Suprapubic skin (tissue), 4 donors: ENCODE data around the gene CENPM. TPM values are rescaled to one million over a fixed set of nuclear protein-coding genes. Genes with fewer than 3 reads are reported as not detected.

Source experiments
- DNase-seq, 2 donors: peaks; one replicate each; pipeline ENCODE4 v3.0.0-alpha.2; 2019; ENCODE audit warnings: low spot score in 2 of 2
- H3K27ac ChIP-seq: fragments of 200-600 bp; sonication (generic); one replicate; pipeline ENCODE4 v1.5.1; 2019
- H3K27me3 ChIP-seq: fragments of 200-600 bp; sonication (generic); one replicate; pipeline ENCODE4 v1.5.1; 2019
- H3K36me3 ChIP-seq: fragments of 200-600 bp; sonication (generic); one replicate; pipeline ENCODE4 v1.5.1; 2019
- H3K4me1 ChIP-seq: fragments of 200-600 bp; sonication (generic); one replicate; pipeline ENCODE4 v1.5.1; 2019
- H3K4me3 ChIP-seq: fragments of 200-600 bp; sonication (generic); one replicate; pipeline ENCODE4 v1.5.1; 2019; ENCODE audit warnings: mild to moderate bottlenecking
- H3K9me3 ChIP-seq: fragments of 200-600 bp; sonication (generic); one replicate; pipeline ENCODE4 v1.5.1; 2019
- CTCF ChIP-seq, 2 donors: fragments of 200-600 bp in 1 of 2; fragments of 450-650 bp in 1 of 2; sonication (generic) in 1 of 2; IDR thresholded peaks; one replicate each; pipeline ENCODE4 v1.5.1; 2016 to 2019; ENCODE audit warnings: antibody characterized with exemption in 2 of 2, mild to moderate bottlenecking in 1 of 2, moderate library complexity in 1 of 2
- EP300 ChIP-seq: sonication (generic); formaldehyde crosslinking; IDR thresholded peaks from one replicate; pipeline ENCODE4 v1.6.1; 2017; ENCODE audit warnings: antibody characterized with exemption
- POLR2A ChIP-seq, 2 donors: fragments of 450-650 bp; IDR thresholded peaks; one replicate each; pipeline ENCODE4 v1.6.1; 2017; ENCODE audit warnings: antibody characterized with exemption in 2 of 2, mild to moderate bottlenecking in 2 of 2, moderate library complexity in 2 of 2
- POLR2AphosphoS5 ChIP-seq, 3 donors: sonication (generic); formaldehyde crosslinking; IDR thresholded peaks; one replicate each; pipeline ENCODE4 v1.6.1; 2017; ENCODE audit warnings: antibody characterized with exemption in 3 of 3
- WGBS: methylation state at CpG from one replicate; pipeline ENCODE4 v1.1.5; 2018; 5-methylcytosine and 5-hydroxymethylcytosine counted together
- total RNA-seq, 4 donors: library from RNA; depleted of rRNA; stranded (reverse); fragments of >200 nt; gene quantifications; one replicate each; pipeline ENCODE4 v1.1.0, GENCODE V29; 2016

The CENPM gene
- total RNA-seq, 4 donors from 2014 or later = 8.8 to 16.5 (median 9.2) TPM

- 10% methylated on average over 13 of the region's 46 CpGs for WGBS
- H3K27ac ChIP-seq = no peak overlapping the region
- no peaks in the 10 kb centered on the region for H3K9me3 ChIP-seq
- no peak for DNase-seq
- no peak for TF ChIP-seq EP300
- TF ChIP-seq POLR2A (IDR thresholded peaks at IDR 0.05) = no peak
- TF ChIP-seq POLR2AphosphoS5 (IDR thresholded peaks at IDR 0.05) = no peak
- TF ChIP-seq CTCF (IDR thresholded peaks at IDR 0.05) = no peak
- peak overlapping the region; percentile 53 for H3K4me3 ChIP-seq
- H3K27me3 ChIP-seq = peaks cover 56% of the 10 kb centered on the region
- H3K4me1 ChIP-seq = peaks cover 19% of the 10 kb centered on the region
- no peaks in the 10 kb centered on the region for H3K36me3 ChIP-seq
Observed at GRCh38 chr22:41976961-41977566, 30.1 kb upstream of the CENPM start.

- no peak overlapping the region for H3K27ac ChIP-seq
- peaks cover 19% of the 10 kb centered on the region for H3K4me1 ChIP-seq
- H3K27me3 ChIP-seq = peaks cover 61% of the 10 kb centered on the region
- H3K36me3 ChIP-seq = no peaks in the 10 kb centered on the region
- no peaks in the 10 kb centered on the region for H3K9me3 ChIP-seq
- 30% methylated on average over 3 of the region's 72 CpGs for WGBS
- peak overlapping the region; percentile 53 for H3K4me3 ChIP-seq
- TF ChIP-seq POLR2A (IDR thresholded peaks at IDR 0.05) = no peak
- TF ChIP-seq EP300 = no peak
- no peak for TF ChIP-seq POLR2AphosphoS5 (IDR thresholded peaks at IDR 0.05)
- no peak for TF ChIP-seq CTCF (IDR thresholded peaks at IDR 0.05)
- DNase-seq = no peak
Observed at GRCh38 chr22:41976070-41976901, 29.3 kb upstream of the CENPM start.

- TF ChIP-seq POLR2A (IDR thresholded peaks at IDR 0.05) (no peak), EP300 (no peak), POLR2AphosphoS5 (IDR thresholded peaks at IDR 0.05) (no peak), CTCF (IDR thresholded peaks at IDR 0.05) (no peak)
- Histone ChIP-seq H3K27ac (no peak overlapping the region), H3K36me3 (no peaks in the 10 kb centered on the region), H3K4me3 (peak overlapping the region; percentile 53), H3K27me3 (peaks cover 64% of the 10 kb centered on the region), H3K4me1 (peaks cover 19% of the 10 kb centered on the region), H3K9me3 (no peaks in the 10 kb centered on the region)
- no peak for DNase-seq
- WGBS = 60% methylated on average over 12 of the region's 12 CpGs
Observed at GRCh38 chr22:41975299-41976069, 28.5 kb upstream of the CENPM start.

- no peaks in the 10 kb centered on the region for H3K9me3 ChIP-seq
- 38% methylated on average over 10 of the region's 10 CpGs for WGBS
- TF ChIP-seq CTCF (IDR thresholded peaks at IDR 0.05) = no peak
- no peak for TF ChIP-seq EP300
- no peak for TF ChIP-seq POLR2A (IDR thresholded peaks at IDR 0.05)
- no peak for TF ChIP-seq POLR2AphosphoS5 (IDR thresholded peaks at IDR 0.05)
- no peak for DNase-seq
- peaks cover 64% of the 10 kb centered on the region for H3K27me3 ChIP-seq
- H3K4me3 ChIP-seq = no peak overlapping the region
- no peak overlapping the region for H3K27ac ChIP-seq
- H3K36me3 ChIP-seq = no peaks in the 10 kb centered on the region
- peaks cover 19% of the 10 kb centered on the region for H3K4me1 ChIP-seq
Observed at GRCh38 chr22:41974691-41975290, 27.8 kb upstream of the CENPM start.
